NCI-H345 treated with DMSO at 0.1 percent for 48 hours (cell line): Measurements from ENCODE around the gene PCSK2.

Source experiments
- DNase-seq: peaks from one replicate; lab custom pipeline; 2025; ENCODE audit not compliant: unreplicated experiment; lab: John Stamatoyannopoulos, UW

PCSK2 gene

GRCh38 chr20:17327185-17328148 is 100.6 kb downstream of the PCSK2 start:
- DNase-seq: no peak

DNA sequence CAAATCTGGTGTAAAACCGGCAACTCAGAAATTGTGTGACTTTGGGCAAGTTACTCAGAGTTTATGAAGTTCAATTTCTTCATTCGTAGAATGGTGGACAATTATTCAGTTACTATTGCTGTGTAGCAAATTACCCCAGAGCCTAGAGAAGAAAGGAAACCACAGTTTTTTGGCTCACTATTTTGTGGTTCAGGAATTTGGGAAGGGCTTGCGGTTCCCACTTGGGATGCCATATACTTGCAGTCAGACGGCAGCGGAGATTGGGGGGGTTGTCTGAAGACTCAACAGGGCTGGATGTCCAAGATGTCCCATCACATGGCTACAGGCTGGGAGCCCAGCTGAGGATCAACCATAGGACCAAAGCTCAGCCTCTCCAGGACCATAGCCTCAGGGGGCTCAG is 108.1 kb downstream of the PCSK2 start:
- no peak for DNase-seq

GRCh38 chr20:17339000-17339399 is 112.2 kb downstream of the PCSK2 start:
- DNase-seq: peak; percentile 67

DNA sequence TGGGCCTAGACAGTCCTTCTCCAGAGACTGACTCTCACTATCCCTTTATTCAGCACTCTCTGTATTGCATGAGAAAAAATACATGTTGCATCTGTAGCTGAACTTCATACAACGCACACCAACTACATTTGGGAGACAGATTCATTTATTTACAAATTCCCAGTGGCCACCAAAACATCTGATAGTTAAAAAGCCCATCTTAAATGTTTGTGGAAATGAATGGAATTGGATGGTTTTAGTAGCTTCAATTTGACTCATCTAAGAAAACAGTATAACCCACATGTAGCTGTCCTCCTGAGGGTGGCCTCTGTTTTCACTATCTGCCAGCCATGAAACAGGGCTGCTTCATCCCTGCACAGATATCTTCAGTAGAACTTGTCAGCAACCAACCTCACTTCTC is 116.3 kb downstream of the PCSK2 start:
- no peak for DNase-seq

DNA sequence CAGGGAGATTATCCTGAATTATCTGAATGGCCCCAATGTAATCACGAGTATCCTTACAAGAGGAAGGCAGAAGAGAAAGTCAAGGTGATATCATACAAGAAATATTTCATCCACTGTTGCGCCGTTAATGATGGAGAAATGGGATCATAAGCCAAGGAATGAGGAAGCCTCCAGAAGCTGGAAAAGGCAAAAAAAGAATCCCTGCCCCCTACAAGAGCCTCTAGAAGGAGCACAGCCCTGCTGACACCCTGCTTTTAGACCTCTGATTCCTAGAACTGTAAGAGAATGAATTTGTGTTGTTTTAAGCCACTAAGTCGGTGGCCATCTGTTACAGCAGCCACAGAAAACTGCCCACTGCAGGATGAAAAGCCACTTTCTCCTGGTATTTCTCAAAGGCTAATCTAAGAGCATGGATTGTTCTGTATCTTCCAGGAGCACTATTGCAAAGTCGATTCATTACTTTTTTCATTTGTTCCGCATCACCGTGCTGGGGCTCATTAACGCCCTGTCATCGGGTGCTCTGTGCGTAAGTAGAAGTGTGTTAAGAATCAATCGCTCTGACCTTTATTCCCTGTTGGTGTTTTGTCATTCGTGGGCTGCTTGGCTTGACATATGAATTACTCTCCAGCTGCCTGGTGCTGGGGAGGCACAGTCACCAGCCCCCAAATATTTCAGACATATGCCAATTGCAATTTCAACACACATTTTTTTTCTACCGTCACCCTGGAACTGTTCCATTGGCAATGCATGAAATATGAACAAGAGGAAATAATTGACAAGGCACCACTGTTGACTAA is 117.0 kb downstream of the PCSK2 start:
- DNase-seq: no peak

DNA sequence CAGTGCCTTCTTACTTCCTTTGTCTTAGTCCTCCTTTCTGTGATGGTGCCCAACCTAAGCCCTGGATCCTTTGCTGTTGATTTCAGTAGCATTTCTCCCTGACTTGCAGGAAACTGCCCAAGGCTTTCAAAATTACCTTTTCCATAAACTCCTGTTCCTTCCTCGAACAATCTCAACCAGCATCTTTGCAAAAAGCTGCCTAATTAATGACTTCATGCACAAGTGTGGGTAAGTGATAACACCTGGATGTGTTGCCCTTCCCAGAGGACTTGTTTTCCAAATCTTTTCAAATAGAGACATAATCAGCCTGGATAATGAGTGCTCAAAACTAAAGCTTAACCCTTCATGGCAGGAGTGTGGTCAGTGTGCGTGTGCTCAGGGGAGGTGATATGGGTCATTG is 118.0 kb downstream of the PCSK2 start:
- DNase-seq: no peak

GRCh38 chr20:17345321-17345720 is 118.5 kb downstream of the PCSK2 start:
- no peak for DNase-seq

GRCh38 chr20:17350321-17350720 is 123.5 kb downstream of the PCSK2 start:
- DNase-seq: no peak

GRCh38 chr20:17357238-17357637 is 130.4 kb downstream of the PCSK2 start:
- peak; percentile 51 for DNase-seq

DNA sequence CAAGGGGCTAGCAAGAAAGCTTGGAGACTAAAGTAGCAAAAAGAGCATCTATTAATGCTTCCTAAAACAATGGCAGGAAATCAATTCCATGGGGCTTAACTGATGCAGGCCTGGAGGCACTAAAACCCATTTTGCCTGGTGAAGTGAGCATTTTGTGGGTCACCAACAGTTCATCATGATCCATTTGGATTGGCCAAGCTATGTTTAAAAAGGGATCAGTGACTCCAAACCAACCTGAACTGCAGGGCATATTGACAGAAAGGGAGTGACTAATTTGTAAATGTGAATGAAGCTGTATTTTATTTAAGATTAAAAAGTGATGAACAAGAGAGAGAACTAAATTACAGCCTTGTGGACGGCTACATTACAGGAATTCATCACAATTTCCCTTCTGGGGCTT is 132.0 kb downstream of the PCSK2 start:
- DNase-seq: no peak

DNA sequence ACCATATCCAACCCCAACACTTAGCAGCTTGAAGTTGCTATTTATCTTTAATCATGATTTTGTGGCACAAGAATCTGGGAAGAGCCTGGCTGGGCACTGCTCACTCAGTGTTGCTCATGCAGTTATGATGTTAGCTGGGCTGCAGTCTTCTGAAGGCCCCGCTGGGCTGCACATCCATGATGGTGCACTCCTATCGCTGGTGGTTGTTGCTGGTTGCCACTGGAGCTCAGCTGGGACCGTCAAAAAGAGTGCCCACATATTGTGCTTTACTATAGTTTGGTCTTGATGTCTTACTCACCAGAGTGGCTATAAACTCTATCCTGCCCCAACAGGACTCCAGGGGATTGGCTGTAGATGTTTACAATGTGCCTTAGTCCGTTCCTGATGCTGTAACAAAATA is 137.8 kb downstream of the PCSK2 start:
- no peak for DNase-seq

GRCh38 chr20:17365831-17366230 is 139.0 kb downstream of the PCSK2 start:
- DNase-seq: no peak

GRCh38 chr20:17369506-17369905 is 142.7 kb downstream of the PCSK2 start:
- DNase-seq: no peak

DNA sequence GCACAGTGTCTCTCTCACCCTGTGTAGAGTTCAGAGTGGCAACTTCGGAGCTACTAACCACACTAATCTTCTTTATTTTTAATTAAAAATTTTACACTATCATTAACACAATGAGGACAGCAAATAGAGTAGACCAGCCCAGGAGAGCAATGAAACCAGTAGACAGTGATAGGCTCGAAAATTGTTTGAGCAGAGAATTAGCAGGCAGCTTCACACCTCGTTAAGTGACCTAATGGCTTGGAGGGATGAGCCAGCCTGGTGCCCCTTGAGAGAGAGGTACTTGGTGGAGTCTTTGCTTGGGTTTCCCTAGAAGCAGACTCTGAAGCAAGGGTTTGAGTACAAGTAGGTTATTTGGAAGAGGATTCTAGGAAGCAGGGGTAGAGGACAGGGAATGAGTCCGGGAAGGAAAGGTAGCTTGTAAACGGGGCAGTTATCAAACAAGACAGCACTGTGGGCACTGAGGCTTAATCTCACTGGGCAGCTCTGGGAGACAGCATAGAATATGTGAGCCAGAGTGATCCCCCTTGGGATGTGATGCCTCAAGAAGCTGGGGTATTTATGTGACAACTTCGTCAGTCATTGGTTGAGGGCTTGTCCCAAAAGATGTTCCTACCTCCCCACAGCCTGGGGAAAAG is 146.1 kb downstream of the PCSK2 start:
- no peak for DNase-seq

GRCh38 chr20:17374086-17374485 is 147.2 kb downstream of the PCSK2 start:
- no peak for DNase-seq

DNA sequence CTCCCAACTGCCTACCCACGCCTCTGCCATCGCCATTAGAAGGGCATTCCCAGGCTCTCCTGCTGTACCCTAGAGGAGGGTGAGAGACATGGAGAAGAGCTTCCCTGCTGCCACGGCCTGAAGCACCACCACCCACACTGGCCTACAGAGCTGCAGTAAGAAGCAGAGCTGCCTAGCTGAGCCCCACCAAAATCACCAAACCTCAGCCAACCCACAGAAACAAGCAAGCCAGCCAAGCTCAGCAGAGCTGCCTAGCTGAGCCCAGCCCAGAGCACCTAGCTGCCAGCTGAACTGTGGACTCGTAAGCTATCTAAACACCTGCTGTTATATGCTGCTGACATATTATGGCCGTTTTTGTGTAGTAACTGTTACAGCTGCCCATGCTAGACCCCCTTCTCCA is 149.2 kb downstream of the PCSK2 start:
- DNase-seq: no peak

DNA sequence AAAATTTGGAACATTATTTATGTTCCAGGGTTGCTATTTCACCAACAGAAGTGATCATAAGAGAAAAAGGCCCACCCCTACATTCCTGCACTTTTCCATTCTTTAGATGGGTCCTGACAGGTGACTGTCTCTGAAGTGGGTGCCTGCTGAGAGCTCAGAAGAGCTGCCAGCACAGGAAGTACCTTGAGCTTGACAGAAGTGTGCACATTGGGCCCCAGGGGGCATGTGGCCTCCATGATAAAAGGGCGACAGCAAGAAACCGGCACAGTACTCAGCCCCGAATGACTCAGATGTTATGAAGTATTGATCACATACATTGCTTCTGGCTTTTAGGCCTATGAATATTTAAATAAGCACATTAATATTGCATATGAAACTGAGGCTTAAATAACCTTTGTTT is 150.4 kb downstream of the PCSK2 start:
- peak; percentile 88 for DNase-seq

GRCh38 chr20:17379651-17380050 is 152.8 kb downstream of the PCSK2 start:
- no peak for DNase-seq

DNA sequence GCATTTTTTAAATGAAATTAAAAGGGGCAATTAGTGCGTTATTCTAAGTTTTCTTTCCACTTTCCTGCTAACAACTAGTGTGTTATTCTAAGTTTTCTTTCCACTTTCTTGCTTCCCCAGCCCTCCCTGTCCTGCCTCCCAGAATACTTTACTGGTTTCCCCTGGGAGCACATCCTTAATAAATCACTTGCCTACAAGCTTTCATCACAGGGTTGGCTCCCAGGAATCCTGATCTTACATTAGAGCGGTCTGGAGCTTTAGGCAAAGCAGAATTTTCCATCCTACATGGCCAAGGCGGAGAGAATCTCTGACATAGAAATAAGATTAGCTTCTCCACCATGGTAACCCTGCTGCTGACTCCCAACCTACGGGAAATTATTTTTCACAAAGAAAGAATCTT is 154.0 kb downstream of the PCSK2 start:
- no peak for DNase-seq

GRCh38 chr20:17381724-17382123 is 154.9 kb downstream of the PCSK2 start:
- DNase-seq: no peak

DNA sequence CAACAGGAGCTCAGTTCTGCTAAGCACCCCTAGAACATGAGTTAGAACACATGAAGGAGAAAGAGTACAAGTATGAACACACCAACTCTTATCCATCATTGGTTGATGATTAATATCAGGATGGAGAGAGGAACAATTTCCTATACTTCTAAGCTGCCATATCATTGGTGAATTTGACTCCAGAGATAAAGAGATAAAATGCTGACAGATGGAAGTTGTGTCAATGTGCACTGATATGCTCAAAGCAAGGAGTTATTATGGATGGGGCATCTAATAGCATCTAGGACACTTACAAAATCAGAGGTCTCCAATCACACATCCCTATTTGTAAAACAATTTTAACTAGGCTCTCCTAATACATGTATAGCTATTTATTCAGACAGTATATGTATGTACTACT is 159.0 kb downstream of the PCSK2 start:
- no peak for DNase-seq

DNA sequence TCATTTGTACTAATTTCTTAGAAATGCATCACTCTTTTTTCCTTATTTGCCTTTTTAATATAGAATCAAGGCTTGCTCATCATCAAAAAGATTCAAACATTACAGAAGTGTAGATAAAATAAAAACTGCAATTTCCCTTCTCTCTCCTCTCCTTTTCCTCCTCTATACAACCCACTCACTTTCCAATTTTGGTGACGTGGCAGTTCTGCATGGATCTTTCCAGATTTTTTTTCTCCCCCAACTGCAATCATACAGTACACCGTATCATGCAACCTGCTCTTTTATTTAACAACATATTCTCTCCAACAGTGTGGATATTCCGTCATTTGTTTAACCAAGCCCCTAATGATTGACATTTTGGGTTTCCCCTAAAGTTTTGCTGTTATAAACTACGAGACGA is 163.8 kb downstream of the PCSK2 start:
- DNase-seq: no peak
